Rectal smooth muscle tissue (tissue), 1 donor: Measurements from ENCODE around the gene ZNF823.
A peak's percentile ranks its signal among the peaks of the same experiment; 100 is the strongest.
"Not testable (repeated sequence)": the region's sequence is repeated elsewhere in the genome, so short reads cannot be mapped to it uniquely, and the experiment has no call there.

Experiments
- H3K27ac ChIP-seq: one replicate; pipeline ENCODE4 v1.7.0; 2013; ENCODE audit warnings: low read depth, low read length, inconsistent platforms
- H3K27me3 ChIP-seq: one replicate; pipeline ENCODE4 v1.7.0; 2013; ENCODE audit warnings: low read length; ENCODE audit not compliant: control insufficient read depth, insufficient read depth
- H3K36me3 ChIP-seq: one replicate; pipeline ENCODE4 v1.7.0; 2013; ENCODE audit warnings: low read length; ENCODE audit not compliant: control insufficient read depth, insufficient read depth
- H3K4me1 ChIP-seq: one replicate; pipeline ENCODE4 v1.7.0; 2013; ENCODE audit warnings: low read length; ENCODE audit not compliant: control insufficient read depth, insufficient read depth
- H3K4me3 ChIP-seq: one replicate; pipeline ENCODE4 v1.7.0; 2013; ENCODE audit warnings: low read length
- H3K9ac ChIP-seq: one replicate; pipeline ENCODE4 v1.7.0; 2013; ENCODE audit warnings: low read length

The ZNF823 gene

GRCh38 chr19:11692127-11692790 is 46.5 kb downstream of the ZNF823 start:
- Histone ChIP-seq H3K27ac (no peak overlapping the region), H3K9ac (no peak overlapping the region), H3K4me3 (no peak overlapping the region), H3K36me3 (no peaks in the 10 kb centered on the region), H3K4me1 (peaks cover 6% of the 10 kb centered on the region), H3K27me3 (no peaks in the 10 kb centered on the region)

GRCh38 chr19:11685676-11686650 is 52.8 kb downstream of the ZNF823 start:
- Histone ChIP-seq H3K9ac (no peak overlapping the region), H3K27ac (no peak overlapping the region), H3K4me3 (no peak overlapping the region), H3K4me1 (no peaks in the 10 kb centered on the region), H3K36me3 (no peaks in the 10 kb centered on the region), H3K27me3 (no peaks in the 10 kb centered on the region)

GRCh38 chr19:11684987-11685675 is 53.6 kb downstream of the ZNF823 start:
- no peak overlapping the region for H3K4me3 ChIP-seq
- H3K36me3 ChIP-seq, result no peaks in the 10 kb centered on the region
- H3K27ac ChIP-seq, result no peak overlapping the region
- H3K27me3 ChIP-seq, result no peaks in the 10 kb centered on the region
- no peaks in the 10 kb centered on the region for H3K4me1 ChIP-seq
- no peak overlapping the region for H3K9ac ChIP-seq

- no peak overlapping the region for H3K4me3 ChIP-seq
- H3K9ac ChIP-seq, result no peak overlapping the region
- H3K36me3 ChIP-seq, result no peaks in the 10 kb centered on the region
- H3K27ac ChIP-seq, result no peak overlapping the region
- H3K27me3 ChIP-seq, result no peaks in the 10 kb centered on the region
- H3K4me1 ChIP-seq, result no peaks in the 10 kb centered on the region
These were observed 58.0 kb downstream of the ZNF823 start for GRCh38 chr19:11680689-11681302.

DNA sequence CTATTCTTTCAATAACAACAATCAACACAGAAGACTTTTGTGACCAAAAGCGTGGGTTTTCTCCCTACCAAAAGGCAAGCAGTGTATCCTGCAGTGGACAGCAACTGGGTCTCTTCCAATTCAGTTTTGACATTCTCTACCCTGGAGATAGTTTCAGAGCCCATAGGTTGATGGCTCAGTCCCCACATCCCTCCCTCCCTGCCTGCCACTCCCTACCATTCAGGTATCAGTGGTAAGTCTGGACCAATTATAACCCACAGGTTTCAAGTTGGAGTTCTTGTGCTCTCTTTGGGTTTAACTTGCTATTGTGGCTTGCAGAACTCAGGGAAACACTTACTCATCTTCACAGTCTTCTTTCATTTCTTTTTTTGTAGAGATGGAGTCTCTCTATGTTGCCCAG is 60.2 kb downstream of the ZNF823 start:
- Histone ChIP-seq H3K27ac (no peak overlapping the region), H3K4me1 (peaks cover 3% of the 10 kb centered on the region), H3K9ac (no peak overlapping the region), H3K27me3 (no peaks in the 10 kb centered on the region), H3K36me3 (no peaks in the 10 kb centered on the region), H3K4me3 (no peak overlapping the region)

DNA sequence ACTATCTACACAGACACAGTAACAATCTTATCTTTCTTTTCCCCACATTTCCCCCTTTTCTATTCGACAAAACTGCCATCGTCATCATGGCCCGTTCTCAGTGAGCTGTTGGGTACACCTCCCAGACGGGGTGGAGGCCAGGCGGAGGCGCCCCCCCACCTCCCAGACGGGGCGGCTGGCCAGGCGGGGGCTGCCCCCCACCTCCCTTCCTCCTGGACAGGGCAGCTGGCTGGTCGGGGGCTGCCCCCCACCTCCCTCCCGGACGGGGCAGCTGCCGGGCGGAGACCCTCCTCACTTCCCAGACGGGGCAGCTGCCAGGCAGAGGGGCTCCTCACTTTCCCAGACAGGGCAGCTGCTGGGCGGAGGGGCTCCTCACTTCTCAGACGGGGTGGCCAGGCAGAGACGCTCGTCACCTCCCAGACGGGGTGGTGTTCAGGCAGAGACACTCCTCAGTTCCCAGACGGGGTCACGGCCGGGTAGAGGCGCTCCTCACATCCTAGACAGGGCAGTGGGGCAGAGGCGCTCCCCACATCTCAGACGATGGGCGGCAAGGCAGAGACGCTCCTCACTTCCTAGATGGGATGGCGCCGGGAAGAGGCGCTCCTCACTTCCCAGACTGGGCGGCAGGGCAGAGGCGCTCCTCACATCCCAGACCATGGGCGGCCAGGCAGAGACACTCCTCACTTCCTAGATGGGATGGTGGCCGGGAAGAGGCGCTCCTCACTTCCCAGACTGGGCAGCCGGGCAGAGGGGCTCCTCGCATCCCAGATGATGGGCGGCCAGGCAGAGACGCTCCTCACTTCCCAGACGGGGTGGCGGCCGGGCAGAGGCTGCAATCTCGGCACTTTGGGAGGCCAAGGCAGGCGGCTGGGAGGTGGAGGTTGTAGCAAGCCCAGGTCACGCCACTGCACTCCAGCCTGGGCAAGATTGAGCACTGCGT is 61.8 kb downstream of the ZNF823 start:
- H3K27me3 ChIP-seq, H3K9ac ChIP-seq, H3K4me3 ChIP-seq, H3K36me3 ChIP-seq, H3K27ac ChIP-seq, H3K4me1 ChIP-seq: not testable (repeated sequence)

- no peak overlapping the region for H3K9ac ChIP-seq
- H3K36me3 ChIP-seq, result no peaks in the 10 kb centered on the region
- H3K27me3 ChIP-seq, result no peaks in the 10 kb centered on the region
- no peak overlapping the region for H3K4me3 ChIP-seq
- H3K27ac ChIP-seq, result no peak overlapping the region
- H3K4me1 ChIP-seq, result peaks cover 3% of the 10 kb centered on the region
These were observed 63.2 kb downstream of the ZNF823 start for GRCh38 chr19:11675569-11675968.

DNA sequence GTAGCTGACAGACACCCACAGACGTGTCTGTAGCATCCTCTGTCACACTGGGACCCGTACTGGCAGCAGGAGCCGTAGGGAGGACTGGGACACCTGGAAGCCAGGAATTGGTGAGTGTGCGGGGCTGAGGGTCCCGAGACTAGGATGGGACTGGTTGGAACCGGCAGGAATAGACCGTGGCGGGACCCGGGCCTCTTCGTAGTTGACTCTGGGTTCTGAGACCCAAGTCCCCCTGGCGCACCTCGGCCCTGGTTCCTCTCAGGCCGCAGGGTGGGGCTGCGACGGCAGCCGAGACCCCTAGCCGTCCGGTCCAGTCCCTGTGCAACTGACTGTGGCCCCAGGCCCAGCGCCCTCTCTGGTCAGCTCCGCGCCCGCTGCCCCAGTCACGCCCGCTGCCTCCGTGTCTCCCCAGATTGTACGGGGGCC is 64.7 kb downstream of the ZNF823 start:
- H3K4me1 ChIP-seq, result peaks cover 3% of the 10 kb centered on the region
- H3K4me3 ChIP-seq, result peak overlapping the region; percentile 60
- no peak overlapping the region for H3K27ac ChIP-seq
- no peaks in the 10 kb centered on the region for H3K36me3 ChIP-seq
- no peak overlapping the region for H3K9ac ChIP-seq
- H3K27me3 ChIP-seq, result no peaks in the 10 kb centered on the region

- H3K9ac ChIP-seq, result no peak overlapping the region
- H3K27ac ChIP-seq, result no peak overlapping the region
- H3K4me1 ChIP-seq, result peaks cover 3% of the 10 kb centered on the region
- H3K27me3 ChIP-seq, result no peaks in the 10 kb centered on the region
- no peaks in the 10 kb centered on the region for H3K36me3 ChIP-seq
- peak overlapping the region; percentile 60 for H3K4me3 ChIP-seq
These were observed 65.1 kb downstream of the ZNF823 start for GRCh38 chr19:11673608-11674041.
